ENCODE data around the gene MT1E.

- peak in 3 of 6 experiments; percentile 5 to 21 (median 20) for TF ChIP-seq CTCF (IDR thresholded peaks at IDR 0.05)
- TF ChIP-seq POLR2A (IDR thresholded peaks at IDR 0.05): no peak
These were observed 22.3 kb downstream of the MT1E start for GRCh38 chr16:56647641-56648431.

All from Peyer's patch (tissue), 4 donors.